Stimulated activated CD8-positive, alpha-beta memory T cell treated with anti-CD3 and anti-CD28 coated beads, Interleukin-4, amount 100 ng/mL, for 24 hours (primary cell): ENCODE measurements around the gene FUS.
A peak's percentile ranks its signal among the peaks of the same experiment; 100 is the strongest.
"Not testable (repeated sequence)": the region's sequence is repeated elsewhere in the genome, so short reads cannot be mapped to it uniquely, and the experiment has no call there.

Source experiments
- DNase-seq: peaks from one replicate; pipeline ENCODE4 v3.0.0-alpha.2; 2020; ENCODE audit warnings: low read depth

FUS gene

DNA sequence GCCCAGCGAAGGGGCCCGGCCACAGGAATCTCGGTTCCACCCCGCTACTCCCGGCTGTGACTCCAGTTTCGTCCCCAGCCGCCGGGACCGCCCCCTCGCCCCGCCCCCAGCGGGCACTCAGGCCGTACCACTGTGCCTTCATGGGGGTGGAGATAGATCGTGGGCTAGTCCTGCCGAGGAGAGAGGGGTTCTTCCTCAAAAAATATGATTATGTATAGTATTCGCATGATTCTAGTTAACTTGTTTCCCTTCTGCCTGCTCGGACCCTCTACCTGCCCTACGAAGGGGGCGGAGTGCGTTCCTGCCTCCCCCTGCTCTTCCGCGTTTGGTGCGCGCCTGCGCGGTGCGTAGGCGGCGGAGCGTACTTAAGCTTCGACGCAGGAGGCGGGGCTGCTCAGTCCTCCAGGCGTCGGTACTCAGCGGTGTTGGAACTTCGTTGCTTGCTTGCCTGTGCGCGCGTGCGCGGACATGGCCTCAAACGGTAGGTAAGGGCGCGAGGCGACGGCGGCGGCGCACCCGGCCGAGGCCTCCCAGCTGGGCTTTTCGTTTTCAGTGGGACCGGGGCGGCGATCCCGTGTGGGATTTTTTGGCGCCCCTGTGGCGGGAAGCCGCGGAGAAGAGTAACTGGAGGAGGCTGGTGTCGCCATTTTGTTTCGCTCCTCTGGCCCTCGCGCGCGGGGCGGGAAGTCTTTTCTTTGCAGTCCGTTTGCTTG is at the start of gene FUS:
Gene FUS, plus strand, starts transcription at position 393 of the 713 bp plus-strand sequence. Its CDS starts 76 bp downstream, at position 469.
- DNase-seq, result peak; percentile 83

DNA sequence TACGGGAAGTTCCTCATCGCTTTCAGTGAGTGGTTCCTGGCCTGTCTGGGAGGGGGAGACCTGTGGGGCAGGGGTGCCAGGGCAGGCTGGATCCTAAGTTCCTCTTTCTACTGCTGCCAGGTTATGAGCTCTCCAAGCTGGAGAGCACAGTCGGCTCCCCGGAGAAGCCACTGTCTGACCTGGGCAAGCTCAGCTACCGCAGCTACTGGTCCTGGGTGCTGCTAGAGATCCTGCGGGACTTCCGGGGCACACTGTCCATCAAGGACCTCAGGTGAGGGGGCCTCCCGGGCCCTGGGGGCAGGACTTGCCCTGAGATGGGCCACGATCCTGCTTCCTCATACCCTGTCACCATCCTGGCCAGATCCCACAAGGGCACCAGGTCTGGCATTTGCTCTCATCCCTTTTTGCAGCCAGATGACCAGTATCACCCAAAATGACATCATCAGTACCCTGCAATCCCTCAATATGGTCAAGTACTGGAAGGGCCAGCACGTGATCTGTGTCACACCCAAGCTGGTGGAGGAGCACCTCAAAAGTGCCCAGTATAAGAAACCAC is 49.5 kb upstream of the FUS start:
- DNase-seq, result no peak

DNA sequence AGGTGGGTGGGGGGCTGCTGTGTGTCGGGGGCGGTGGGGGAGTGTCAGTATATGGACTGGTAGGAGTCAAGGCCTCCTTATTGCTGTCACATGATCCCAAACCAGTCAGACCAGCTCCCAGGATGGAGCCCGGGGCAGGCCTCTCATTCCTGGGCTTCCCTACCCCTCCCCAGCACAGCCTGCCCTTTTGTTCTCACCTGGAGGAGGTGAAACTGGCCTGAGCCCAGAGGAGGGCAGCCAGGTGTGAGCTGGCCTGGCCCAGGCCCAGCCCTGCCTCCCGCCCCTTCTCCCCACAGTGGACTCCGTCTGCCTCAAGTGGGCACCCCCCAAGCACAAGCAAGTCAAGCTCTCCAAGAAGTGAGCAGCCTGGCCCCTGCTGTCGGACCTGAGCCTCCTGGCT is 49.0 kb upstream of the FUS start:
- DNase-seq, result no peak

DNA sequence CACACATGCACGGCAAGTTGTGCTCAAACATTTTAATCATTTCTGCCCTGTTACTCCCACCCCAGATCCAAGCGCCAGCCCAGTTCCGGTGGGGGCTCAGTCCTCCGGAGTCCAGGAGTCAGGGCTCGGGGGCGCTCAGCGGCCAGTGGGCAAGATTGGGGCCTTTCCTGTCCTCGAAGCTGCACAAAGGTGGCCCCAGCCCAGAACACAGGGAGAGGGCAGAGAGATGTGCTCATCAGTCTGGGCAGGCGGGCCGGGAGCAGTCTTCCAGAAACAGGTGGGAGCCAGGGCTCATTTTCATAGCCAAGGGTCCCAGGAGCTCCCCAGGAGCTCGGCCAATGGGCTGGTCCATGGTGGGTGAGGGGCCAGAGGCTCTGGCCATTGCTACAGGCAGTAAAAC is 48.5 kb upstream of the FUS start:
- DNase-seq, result no peak

DNA sequence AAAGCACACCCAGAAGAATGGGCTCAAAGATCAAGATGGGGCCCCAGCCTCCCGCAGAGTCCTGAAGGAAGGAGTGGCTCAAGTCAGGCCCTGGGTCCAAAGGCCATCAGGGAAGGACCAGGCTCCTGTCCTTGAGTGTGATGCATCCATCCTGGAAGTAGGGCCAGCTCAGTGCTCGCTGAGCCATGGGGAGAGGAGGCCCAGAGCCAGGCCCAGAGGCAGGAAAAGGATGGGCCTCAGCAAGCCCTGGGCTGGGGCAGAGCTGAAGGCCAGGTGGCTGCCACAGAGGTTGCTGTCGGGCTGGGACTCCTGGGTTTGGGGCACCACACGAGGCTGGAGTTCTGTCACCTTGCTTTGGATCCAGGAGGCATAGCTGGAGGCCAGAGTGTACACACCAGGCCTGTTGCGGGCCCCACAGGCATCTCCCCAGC is 48.1 kb upstream of the FUS start:
- no peak for DNase-seq

DNA sequence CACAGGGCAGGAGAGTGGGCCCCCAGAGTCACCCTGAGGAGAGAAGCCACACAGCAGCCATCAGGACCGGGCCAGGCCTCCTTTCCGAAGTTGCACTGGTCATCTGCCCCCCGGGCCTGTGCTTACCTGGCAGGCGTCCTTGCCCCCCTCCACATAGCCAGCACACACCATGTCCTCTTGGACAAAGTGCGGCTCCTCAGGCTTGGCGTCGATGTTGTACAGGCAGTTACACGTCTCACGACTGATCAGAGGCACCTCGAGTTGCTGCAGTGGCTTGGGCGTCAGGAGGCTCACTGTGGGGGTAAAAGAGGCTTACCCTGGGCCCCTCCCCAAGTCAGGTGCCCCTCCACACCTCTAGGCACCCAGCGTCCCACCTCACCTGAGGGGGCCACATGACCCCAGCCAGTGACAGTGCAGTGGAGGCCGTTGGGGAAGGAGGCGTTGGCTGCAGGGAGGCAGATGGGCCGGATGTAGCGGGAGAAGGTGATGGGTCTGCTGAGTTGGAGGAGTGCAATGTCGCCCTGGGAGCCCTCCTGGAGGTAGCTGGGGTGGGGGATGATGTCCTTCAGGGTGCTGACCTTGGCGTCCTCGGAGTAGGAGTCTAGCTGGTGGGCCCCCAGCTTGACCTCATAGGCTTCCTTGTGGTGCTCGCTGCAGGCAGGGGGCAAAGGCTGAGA is 47.5 kb upstream of the FUS start:
- no peak for DNase-seq

DNA sequence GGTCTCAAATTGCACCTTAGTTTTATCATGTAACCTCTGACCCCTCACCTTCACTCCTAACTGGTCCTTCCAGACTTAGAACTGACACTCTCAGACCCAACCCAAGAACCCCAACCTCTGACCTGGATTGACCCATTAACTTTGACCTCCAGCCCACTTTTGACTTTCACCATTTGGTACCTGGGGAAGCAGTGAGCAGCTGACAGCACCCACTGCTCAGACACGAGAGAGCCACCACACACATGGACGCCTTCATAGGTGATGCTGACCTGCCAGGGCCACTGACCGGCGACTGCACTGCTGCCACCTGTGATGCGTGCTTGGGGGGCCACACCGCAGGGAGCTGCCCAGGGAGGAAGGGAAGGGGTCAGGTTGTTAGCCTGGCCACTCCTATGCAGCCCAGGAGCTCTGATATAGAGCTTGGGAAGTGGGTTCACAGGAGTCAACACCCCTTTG is 46.9 kb upstream of the FUS start:
- no peak for DNase-seq

DNA sequence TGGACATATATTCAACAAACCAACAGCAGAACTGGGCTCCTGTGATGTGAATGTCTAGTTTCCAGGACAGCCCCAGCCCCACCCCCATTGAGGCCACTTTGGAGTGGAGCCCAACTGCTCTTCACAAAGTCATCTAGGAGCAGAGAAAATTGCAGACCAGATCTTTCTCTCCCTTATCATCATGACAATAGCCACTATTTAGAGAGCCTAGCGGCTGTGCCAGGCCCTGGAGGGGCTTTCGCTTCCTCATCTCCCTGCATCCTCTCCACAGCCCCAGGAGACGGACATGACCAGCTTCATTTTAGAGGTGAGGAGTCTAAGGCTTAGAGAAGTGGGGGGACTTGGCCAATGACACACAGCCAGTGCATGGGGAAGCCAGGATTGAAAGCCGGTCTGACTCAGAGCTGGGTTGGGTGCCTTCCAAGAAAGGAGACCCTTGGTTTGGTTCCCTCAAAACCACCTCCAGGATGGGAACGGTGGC is 45.8 kb upstream of the FUS start:
- DNase-seq, result no peak

DNA sequence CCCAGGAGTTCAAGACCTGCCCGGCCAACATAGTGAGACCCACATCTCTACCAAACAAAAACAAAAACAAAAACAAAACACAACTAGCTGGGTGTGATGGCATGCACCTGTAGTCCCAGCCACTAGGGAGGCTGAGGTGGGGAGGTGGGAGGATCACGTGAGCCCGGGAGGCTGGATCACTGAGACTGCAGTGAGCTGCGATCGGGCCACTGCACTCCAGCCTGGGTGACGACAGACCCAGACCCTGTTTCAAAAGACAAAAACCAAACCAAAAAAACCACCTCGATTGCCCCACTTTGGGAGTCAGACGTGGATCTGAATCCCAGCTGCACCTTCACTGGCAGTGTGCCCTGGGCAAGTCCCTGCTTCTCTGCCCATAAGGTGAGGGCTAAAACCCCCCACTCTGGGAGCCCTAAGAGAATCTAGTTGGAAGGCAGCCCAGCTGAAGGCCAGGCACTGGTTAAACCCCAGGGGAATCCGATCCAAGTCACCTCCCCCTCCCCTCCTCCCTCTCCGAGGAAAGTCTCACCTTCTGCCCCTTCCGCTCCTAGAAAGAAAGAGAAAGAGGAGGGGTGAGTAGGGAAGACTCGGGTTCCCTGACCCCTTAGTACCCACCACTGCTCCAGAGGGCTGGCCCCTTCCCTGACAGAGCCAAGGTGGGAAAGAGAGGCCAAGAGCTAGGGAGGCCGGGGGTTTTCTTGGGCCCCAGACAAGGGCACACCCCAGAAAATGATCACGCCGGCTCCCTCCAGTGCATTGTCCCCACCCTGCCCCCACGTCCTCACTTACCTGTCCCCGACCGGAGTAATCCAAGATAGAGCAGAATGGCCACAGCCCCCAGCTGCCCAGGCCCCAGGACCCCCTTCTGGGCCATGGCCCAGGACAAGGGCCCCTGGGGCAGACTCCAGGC is 45.1 kb upstream of the FUS start:
- no peak for DNase-seq

DNA sequence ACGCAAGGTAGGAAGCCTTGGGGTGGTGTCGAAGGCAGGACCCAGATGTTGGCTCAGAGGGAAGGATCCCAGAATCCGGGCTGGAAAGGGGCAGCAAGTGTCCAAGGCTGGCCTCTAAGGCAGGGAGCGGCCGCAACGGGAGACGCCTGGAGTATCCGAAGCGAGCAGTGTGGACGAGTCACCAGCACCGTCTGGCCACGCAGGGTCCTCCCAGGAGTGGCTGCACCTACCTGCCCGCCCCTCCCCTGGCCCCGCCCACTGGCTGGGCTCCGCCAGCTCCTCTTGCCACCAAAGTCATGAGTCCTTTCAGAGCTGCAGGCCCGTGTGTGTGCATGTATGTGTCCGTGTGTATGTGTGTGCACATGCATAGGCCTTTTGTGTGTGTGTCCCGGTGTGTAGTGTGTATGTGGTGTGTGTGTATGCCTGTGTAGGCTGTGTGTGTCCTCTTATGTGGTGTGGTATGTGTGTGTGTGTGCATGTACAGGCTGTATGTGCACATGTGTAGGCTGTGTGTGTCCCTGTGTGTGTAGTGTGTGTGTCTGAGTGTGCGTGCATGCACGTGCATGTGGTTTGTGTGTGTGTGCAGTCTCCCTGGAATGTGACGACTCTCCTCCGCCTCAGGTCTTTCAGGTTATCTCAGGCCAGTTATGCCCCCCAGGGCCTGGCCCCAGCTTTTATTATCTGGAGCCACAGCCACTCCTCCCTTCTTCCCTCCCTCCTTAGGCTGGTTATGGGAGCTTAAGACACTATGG is 44.2 kb upstream of the FUS start, which contains the start of gene PRSS8:
Gene PRSS8, minus strand, starts transcription at position 193 of the 752 bp plus-strand sequence. CDS start 229 bp downstream, outside the sequence.
- no peak for DNase-seq

DNA sequence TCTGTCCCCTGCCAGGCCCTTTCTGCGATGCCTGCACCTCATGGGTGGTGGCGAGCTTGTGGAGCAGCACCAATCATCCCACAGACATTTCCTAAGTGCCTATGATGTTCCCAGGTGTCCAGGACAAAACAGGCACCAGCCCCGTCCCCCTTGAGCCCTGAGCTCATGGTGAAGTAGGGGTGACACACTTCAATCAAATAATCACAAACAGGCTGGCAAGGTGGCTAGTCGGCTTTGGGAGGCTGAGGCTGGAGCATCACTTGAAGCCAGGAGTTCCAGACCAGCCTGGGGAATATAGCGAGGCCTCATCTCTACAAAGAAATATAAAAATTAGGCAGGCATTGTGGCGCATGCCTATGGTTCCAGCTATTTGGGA is 43.7 kb upstream of the FUS start:
- DNase-seq, result no peak

DNA sequence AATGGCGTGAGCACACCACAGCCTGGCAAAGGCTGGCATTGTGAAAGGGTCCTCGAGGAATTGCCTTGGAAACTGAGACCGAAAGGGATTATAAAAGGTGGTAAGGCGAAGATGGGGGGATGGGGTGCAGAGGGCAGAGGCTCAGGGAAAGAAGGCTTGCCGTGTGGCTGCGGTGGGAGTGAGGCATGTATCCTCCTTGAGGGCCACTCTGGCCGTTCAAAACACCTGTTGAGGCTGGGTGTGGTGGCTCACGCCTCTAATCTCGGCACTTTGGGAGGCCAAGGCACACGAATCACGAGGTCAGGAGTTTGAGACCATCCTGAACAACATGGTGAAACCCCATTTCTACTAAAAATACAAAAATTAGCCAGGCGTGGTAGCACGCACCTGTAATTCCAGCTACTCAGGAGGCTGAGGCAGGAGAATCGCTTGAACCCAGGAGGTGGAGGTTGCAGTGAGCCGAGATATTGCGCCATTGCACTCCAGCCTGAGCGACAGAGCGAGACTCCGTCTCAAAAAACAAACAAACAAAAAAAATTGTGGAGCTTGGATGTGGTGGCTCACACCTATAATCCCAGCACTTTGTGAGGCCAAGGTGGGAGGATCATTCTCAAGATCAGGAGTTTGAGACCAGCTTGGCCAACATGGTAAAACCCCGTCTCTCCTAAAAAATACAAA is 43.0 kb upstream of the FUS start:
- DNase-seq, result not testable (repeated sequence)

DNA sequence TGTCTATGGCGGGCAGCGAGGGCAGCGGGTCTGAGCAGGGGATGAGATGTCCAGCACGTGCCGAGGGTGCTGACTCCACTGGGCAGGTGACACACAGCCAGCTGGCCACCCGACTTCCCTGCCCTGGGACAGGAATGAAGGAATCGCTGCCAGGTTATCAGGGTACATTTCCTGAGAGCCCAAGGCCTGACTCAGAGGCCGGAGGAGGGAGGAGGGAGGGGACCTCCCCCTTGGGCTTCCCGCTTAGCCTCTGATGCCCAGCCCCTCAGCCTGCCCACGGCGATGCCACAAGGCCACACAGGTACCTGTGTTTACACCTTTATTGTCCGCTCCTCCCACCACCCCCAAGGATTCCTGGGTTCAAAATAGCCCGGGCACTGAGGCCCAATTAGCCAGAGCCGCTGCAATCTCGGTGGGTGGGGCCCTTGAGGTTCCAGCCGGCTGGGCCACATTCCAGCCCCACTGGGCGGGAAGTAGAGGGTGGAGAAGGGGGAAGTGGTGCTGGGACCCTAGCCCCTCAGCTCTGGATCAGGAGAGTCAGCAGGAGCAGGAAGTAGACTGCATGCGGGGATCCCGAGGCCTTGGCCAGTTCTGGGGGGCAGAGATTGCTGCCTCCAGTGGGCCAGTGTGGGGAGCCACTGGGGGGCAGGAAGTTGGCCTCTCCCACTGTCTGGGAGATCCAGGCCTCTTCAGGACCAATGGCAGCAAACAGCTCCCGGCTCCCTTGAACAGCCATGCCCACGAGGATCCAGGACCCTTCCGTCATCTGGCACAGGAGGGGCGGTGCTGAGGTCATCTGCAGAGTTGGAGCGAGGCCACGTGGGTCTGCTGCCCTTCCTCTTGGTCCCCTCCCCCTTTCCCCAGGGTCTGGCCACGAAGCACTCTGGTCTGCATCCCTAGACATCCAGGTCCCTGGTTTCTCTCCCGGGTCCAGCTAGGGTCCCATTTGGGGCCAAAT is 41.0 kb upstream of the FUS start:
- no peak for DNase-seq

DNA sequence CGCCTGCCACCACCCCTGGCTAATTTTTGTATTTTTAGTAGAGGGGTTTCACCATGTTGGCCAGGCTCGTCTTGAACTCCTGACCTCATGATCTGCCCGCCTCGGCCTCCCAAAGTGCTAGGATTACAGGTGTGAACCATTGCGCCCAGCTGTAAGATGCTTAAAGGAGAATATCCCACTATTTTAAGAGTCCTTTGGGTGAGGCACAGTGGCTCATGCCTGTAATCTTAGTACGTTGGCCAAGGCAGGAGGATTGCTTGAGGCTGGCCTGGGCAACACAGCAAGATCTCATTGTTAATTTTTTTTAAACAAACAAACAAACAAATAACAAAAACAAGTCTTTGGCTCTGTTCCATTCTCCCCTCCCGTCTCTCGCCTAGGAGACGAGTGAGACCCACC is 38.9 kb upstream of the FUS start:
- not testable (repeated sequence) for DNase-seq

DNA sequence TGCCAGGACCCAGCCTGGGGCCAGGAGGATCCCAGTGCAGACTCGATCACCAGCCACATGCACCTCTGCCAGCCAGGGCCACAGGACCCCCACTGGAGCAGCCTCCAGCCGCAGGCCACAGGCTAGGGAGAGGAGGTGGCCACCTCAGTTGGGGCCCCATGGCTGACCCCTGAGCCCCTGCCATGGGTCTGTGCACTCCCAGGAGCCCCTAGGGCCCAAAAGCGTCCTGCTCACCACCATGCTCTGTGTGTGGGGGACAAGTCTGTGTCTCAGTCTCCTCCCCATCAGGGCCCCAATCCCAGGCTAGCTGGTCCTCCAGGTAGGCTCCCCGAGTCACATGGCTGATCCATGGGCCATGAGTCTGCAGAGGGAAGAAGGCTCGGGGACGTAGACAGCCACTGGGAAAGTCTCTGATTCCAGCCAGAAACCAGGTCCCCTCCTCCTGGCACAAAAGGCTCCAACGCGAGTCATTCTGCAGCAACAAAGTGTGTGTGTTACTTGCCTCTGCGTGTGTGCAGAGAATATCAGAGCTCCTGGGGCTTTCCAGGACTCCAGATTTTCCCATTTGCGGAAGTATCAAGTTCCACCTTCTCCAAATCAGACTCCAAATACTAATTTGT is 38.3 kb upstream of the FUS start:
- no peak for DNase-seq

DNA sequence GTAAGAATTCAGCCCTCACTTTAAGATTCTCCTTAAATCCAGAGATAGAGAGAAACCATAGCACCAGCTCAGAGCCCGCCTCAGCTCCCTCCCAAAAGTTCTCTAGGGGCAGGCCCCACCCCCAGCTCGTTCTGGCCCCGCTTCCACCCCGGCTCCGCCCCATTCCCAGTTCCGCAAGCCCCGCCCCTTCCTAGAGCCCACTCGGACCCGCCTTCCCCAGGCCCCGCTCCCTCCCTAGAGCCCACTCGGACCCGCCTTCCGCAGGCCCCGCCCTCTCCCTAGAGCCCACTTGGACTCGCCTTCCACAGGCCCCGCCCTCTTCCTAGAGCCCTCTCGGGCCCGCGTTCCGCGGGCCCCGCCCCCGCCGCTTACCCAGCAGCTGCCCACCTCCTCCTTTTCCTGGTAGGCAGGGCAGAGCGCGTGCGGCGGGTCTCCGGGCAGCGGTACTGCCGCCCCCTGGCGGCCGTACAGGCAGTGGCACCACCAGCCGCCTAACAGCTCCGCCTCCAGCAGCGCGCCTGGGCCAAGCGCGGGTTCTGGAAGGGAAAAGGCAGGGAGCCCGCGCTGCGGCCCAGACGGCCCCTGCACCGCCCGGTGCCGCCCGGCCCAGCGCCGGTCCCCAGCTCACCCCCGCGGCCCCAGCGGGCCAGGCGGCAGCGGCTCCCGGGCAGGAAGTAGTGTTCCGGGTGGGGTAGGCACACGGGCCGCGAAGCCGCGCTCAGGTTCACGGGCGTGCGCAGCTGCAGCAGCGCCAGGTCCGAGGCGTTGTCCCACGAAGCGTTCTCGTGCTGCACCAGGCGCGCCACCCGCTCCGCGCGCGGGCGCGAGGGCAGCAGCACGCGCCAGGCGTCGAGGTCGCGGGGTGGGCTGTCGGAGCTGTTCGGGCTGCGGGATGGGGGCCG is 37.6 kb upstream of the FUS start:
- DNase-seq, result peak; percentile 97

DNA sequence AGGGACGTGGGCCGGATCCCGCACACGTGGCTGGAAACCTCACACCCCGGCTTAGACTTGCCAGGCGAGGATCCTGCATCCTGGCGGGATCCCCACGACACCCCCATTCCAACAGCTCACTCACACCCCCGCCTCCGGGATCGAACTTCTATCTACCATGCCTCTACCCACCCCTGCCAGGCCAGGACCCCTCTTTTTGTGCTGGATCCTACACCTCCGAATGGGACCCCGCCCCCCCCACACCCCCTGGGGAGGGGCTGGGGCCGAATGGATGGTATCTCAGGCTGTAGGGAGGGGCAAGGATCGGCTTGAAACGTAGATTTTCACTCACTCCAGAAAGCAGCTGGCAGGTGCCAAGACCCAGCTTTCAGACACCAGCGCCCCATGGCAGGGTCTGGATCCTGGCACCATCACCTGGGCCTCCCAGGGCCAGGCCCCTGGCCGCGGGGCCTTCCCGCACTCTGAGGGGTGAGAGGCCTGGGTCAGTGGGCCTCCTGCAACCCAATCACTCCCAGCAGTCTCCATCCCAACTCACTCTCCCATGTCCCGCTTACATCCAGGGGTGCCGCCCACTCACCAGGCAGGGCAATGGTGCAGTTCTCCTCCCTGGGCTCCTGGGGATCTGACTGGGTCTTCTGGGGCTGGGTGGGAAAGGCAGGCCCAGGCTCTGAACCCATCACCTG is 36.8 kb upstream of the FUS start:
- no peak for DNase-seq
